Activated CD4-positive, alpha-beta T cell treated with anti-CD3 and anti-CD28 coated beads for 4 hours (primary cell): ENCODE measurements around the gene LCMT2.

Source experiments
- DNase-seq, 2 donors: peaks; one replicate each; pipeline ENCODE4 v3.0.0-alpha.2; 2020

LCMT2 gene

DNA sequence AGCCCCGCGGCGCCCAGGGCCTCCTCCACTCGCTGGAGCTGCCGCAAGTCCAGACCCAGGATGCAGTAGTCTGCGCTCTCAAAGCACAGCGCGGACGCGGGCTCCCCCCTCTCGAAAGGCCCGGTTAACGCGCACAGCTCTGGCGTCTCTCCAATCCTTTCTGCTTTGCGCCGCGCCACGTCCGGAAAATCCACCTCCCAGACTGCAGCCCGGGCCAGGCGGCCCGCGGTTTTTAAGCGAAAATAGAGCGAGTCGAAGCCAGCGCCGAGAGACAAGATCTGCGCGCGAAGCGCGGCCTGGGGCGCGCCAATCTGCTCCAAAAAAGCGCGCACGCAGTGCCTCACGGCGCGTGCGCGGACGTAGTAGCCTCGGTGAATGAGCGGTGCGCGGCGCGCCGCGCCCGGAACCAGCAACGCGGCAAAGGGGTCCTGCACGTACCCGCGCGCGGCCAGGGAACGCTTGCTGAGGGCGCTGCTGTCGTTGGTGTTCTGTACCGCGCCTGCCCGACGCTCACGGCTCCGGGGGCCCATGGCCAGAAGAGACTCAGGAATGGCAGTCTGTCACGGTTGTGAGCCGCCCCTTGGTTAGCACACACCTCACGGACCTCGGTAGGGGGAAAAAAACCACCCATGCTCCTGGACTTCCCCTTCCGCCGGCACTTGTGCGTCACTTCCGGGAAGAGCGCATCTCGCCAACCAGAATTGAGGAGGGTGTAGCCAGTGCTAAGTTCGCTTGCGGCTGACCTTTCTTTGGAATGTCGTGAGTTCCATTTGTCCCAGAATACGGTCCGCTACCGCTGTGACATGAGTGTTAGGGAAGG is at the start of gene LCMT2:
Gene LCMT2, minus strand, starts transcription at position 614 of the 820 bp plus-strand sequence. Its CDS starts 84 bp downstream, at position 530.
- peak; percentile 89 to 91 for DNase-seq

GRCh38 chr15:43378601-43379000 is 48.2 kb upstream of the LCMT2 start:
- no peak for DNase-seq

GRCh38 chr15:43376017-43376705 is 45.8 kb upstream of the LCMT2 start:
- DNase-seq: peak; percentile 32 to 34

- DNase-seq: peak; percentile 67 to 76
Measured at GRCh38 chr15:43370975-43371974, 40.9 kb upstream of the LCMT2 start, which contains the start of the genes TUBGCP4 and ZSCAN29. TSS of gene TUBGCP4 (plus strand) at chr15:43371101. CDS start at chr15:43371355, 254 bp downstream. TSS of gene ZSCAN29 (minus strand) at chr15:43371043. CDS start at chr15:43369913, 1,130 bp downstream.

DNA sequence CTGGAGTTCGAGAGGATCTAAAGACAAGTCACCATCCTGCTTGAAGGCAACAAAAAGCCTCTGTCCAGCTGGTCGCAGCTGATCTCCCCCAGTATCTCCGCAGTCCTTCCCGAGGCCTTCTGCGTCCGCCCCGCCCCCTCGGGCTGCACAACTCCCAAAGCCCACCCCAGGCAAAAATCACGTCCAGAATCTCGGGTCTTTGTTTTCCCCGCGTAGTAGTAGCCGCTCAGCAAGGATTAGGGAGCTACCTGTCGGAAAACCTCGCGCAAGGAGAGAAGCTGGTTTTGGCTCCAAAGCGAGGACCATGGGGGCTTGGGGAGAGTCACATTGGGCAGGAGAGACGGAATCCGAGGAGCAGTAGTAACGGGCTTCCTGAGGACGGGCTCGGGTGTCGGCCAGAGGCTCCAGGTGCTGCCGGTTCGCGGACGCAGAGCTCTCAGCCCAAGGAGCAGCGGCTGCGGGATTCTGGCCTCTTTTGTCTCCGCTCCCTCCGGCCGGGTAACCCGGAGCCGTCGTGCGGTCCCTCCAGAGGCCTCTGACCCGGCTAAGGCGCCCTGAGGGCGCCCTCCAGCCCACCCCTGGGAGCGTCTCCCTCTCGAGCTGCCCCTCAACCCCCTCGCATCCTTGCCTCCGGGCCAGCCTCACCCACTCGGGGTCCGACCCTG is 40.1 kb upstream of the LCMT2 start:
- peak in 1 of 2 donors; percentile 6 for DNase-seq

DNA sequence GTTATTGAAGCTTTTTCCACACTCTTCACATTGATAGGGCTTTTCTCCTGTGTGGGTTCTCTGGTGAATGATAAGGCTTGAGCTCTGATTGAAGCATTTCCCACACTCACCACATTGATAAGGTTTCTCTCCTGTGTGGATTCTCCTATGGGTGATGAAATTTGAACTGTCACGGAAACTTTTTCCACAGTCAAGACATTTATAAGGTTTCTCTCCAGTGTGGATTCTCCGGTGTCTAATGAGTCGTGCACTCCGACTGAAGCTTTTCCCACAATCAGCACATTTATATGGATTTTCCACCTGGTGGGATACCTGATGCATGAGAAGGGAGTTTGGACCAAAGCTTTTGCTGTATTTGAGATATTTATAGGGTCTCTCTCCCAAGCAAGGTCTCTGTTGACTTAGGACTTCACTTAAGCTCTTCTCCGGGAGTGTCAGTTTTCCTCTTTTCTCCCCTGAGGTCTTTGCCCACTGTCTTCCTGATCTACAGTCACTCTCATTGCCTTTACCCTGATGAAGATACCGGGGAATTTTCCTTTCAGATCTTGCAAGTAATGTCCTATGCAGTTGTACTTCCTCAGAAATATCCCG is 31.0 kb upstream of the LCMT2 start:
- DNase-seq: no peak

GRCh38 chr15:43360821-43361220 is 30.4 kb upstream of the LCMT2 start:
- no peak for DNase-seq

DNA sequence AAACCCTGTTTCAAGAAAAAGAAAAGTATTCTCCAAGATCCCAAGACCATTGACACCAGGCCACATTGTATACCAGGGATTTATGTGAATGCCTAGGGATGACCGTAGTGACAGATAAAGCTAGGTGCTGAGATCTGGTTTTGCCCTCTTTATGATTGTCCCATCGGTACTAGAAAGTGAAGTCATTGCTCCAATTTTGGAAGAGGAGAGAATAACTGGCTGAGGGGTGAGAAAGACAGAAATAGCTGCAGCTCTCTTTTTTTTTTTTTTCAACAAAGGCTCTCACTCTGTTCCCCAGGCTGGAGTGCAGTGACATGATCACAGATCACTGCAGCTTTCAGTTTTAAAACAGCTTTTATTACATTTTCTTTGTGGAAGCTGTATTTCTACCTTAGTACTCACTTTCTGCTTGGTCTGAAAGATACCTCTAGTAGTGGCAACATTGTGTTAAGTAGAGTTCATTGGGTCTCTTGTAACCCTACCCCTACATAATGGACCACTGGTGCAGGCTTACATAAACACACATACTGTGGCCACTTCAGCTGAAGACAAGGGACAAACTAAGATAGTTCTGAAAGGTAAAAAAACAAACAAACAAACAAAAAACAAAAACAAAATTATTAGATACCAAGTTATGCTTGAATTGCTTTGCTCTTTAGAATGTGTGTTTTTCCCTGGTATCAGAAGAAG is 22.5 kb upstream of the LCMT2 start:
- no peak for DNase-seq

- no peak for DNase-seq
Measured at GRCh38 chr15:43347114-43347513, 16.7 kb upstream of the LCMT2 start.

DNA sequence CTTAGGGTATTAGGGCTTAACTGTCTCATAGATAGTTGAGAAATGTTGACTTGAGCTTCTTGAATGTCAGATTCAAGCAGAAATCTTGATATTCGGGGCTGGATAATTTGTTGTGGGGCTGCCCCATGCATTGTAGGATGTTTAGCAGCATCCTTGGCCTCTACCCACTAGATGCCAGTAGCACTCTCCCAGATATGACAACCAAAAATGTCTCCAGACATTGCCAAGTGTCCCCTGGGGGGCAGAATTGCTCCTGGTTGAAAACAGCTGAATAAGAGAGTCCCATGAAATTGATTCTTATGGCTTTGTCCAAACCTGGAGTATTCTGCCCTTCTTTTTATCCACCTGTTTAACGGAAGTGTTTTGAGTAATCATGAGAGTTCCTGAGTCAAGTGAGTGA is 15.9 kb upstream of the LCMT2 start:
- no peak for DNase-seq

GRCh38 chr15:43330780-43331087 is 361 bp upstream of the LCMT2 start:
- DNase-seq: no peak

- peak; percentile 1 to 4 for DNase-seq
Measured at GRCh38 chr15:43329217-43329959, 985 bp downstream of the LCMT2 start.

GRCh38 chr15:43325039-43325684 is 5.2 kb downstream of the LCMT2 start:
- DNase-seq: no peak

DNA sequence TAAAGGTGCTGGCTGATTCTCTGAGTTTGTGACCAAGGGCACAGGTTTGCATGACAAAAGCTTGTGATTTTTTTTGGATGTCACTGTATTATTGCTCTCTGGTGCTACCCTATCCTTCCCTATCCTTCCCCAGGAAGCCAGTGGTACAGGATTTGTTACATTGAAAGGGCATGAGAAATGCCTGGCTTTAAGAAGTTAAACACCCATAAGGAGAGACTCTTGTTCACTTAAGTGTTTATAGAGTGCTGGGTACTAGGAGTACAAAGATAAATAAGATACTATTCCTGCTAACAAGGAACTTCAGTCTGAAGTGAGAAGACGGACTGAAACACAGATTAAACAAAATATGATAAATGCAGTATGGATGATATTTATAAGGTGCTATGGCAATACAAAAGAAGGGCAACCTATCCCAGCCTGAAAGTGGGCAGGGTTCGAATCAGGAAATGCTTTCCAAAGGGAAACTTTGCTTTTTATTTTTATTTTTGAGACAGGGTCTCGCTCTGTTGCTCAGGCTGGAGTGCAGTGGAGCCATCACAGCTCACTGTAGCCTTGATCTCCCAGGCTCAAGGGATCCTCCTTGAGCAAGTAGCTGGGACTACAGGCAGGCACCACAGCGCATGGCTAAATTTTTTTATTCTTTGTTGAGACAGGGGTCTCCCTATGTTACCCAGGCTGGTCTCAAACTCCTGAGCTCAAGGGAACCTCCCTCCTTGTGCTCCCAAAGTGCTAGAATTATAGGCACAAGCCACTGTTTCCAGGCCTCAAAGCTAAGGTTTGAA is 11.2 kb downstream of the LCMT2 start:
- no peak for DNase-seq

GRCh38 chr15:43317566-43318184 is 12.7 kb downstream of the LCMT2 start:
- DNase-seq: no peak

DNA sequence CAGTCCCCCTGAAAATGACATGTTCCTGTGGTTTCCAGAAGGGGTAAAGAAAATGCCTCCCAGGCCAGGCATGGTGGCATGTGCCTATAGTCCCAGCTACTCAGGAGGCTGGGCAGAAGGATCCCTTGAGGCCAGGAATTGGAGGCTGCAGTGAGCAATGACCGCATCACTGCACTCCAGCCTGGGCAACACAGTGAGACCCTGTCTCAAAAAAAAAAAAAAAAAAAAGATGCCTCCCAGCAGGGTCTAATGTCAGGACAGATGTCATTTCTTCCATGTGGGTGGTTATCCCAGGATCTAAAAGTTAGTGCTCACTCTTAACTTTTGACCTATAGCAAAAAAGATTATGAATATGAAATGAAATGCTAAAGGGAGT is 13.4 kb downstream of the LCMT2 start:
- DNase-seq: no peak

GRCh38 chr15:43316016-43316970 is 14.1 kb downstream of the LCMT2 start:
- no peak for DNase-seq

- no peak for DNase-seq
Measured at GRCh38 chr15:43314171-43314570, 16.2 kb downstream of the LCMT2 start.
